DMS53 (cell line): ENCODE measurements around the gene THAP2.

Experiments used
- DNase-seq: peaks from one replicate; lab custom pipeline; 2025; lab: John Stamatoyannopoulos, UW

The THAP2 gene

GRCh38 chr12:71703206-71703605, 39.1 kb downstream of the THAP2 start:
- DNase-seq = no peak

GRCh38 chr12:71704920-71705319, 40.8 kb downstream of the THAP2 start:
- DNase-seq = no peak

DNA sequence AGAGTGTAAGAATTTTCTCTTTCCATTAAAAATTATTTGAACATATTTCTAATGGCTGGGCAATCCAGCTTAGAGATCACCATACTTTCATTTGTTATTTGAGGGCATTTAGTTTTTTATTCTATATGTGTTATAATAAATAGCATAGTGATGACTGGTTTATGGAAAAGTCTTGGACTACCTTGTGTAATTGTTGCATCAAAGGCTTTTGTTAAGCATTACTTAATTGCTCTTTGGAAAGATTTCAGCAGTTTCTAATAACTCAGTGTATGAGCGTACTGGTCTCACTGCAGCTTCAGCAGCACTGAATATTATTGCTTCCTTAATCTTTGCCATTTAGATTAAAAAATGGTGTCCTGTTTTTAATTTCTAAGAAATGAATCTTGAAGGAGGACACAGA, 44.6 kb downstream of the THAP2 start:
- no peak for DNase-seq

DNA sequence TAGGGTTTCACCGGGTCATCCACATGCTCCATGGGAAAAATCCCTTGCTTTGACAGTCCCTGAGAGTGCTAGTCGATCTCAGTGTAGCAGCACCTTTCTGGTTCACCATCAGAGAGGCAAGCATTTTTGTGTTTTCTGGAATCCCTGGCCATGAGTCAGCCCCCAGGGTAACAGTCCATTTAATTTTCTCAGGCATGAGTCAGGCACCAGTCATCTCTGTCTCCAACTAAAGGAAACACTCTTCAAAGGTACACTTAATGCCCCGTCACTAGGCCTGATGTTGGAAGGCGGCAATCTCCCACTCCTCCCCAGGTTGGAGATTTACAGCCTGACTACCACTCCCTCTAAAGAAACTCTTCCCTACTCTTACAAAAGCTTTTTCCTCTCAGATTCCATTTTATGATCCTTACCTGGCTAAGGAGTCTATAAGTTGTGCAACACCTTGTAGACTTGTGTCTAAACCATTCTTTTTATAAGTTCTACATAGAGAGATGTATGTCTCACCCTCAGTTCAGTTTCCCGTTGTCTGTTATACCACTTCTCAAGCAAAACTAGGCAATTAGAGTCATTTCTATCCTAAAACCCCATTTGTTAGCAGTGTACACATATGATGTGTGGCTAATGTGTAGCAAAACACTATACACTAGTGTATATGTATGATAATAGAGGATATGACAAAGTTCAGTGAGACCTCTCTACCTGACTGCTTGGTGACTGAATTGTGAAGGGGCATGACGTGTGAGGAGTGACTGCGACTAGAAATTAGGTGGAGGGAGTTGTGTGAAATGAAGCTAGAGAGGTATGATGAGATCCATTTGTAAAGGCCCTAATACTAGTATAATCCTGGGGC, 46.4 kb downstream of the THAP2 start:
- DNase-seq = peak; percentile 55

DNA sequence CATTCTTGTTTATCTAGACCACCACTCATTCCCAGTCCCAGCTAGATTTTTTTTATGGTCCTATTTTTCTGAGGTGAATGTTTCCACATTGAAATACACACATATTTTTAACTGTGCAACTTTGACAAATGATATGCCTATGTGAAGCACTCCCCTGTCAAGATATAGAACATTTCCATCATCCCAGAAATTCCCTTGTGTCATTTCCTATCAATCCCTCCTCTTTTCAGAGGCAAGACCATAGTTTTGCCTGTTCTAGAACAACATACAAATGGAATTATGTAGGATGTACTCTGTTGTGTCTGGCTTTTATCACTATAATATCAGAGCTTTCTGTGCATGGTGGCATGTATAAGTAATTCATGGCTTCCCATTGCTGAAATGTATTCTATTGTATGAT, 54.5 kb downstream of the THAP2 start:
- DNase-seq = no peak

GRCh38 chr12:71719647-71720370, 55.7 kb downstream of the THAP2 start:
- DNase-seq = no peak

GRCh38 chr12:71721783-71722505, 57.8 kb downstream of the THAP2 start:
- DNase-seq = no peak

- no peak for DNase-seq
These were observed 60.9 kb downstream of the THAP2 start for GRCh38 chr12:71725011-71725410.

DNA sequence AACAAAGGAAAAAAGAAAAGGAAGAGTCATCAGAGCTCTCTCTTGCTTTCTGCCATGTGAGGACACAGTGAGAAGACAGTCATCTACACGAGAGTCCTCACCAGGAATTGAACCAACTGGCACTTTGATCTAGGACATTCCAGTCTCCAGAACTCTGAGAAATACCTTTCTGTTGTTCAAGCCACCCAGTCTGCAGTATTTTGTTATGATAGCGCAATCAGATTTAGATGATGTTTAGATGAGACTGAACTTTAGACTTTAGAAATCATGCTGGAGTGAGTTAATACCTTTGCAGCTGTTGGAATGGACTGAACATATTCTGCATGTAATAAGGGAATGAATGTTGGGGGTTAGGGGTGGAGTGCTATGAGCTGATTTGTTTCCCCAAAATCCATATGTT, 62.4 kb downstream of the THAP2 start:
- DNase-seq = no peak

- DNase-seq = no peak
These were observed 63.9 kb downstream of the THAP2 start for GRCh38 chr12:71727958-71728357.
